Left lung (tissue), 10 donors: ENCODE measurements around the gene S100A6. TPM values are rescaled to one million over a fixed set of nuclear protein-coding genes. Genes with fewer than 3 reads are reported as not detected.
A peak's percentile ranks its signal among the peaks of the same experiment; 100 is the strongest.

ENCODE experiments used
- ATAC-seq: fragments of 200-7000 bp; cut with Tn5 transposase; one replicate; pipeline ENCODE4 v1.9.1; 2020; ENCODE audit warnings: moderate library complexity
- DNase-seq, 4 donors: peaks; one replicate each; pipeline ENCODE4 v3.0.0-alpha.2; 2013 to 2020
- H3K27ac ChIP-seq, 2 donors: fragments of 200-600 bp; sonication (generic) in 1 of 2; one replicate each; pipeline versions ENCODE4 v1.5.0 to v1.8.0; 2020 to 2021
- H3K27me3 ChIP-seq, 2 donors: fragments of 200-600 bp; sonication (generic) in 1 of 2; one replicate each; pipeline versions ENCODE4 v1.5.0 to v1.8.0; 2020 to 2021
- H3K36me3 ChIP-seq, 2 donors: fragments of 200-600 bp; sonication (generic) in 1 of 2; one replicate each; pipeline versions ENCODE4 v1.5.0 to v1.8.0; 2020 to 2021
- H3K4me1 ChIP-seq, 2 donors: fragments of 200-600 bp; one replicate each; pipeline ENCODE4 v1.8.0; 2021
- H3K4me3 ChIP-seq, 2 donors: fragments of 200-600 bp; sonication (generic) in 1 of 2; one replicate each; pipeline versions ENCODE4 v1.5.0 to v1.8.0; 2020 to 2021; ENCODE audit warnings: mild to moderate bottlenecking in 1 of 2
- H3K9me3 ChIP-seq, 2 donors: fragments of 200-600 bp; sonication (generic) in 1 of 2; one replicate each; pipeline versions ENCODE4 v1.5.0 to v1.8.0; 2020 to 2021
- intact Hi-C, 2 donors: fragments of 100-400 bp; cut with DNase I; formaldehyde crosslinking; loops; one replicate each; pipeline versions ENCODE4 v1.11.2 to v1.14.2; 2022
- polyA plus RNA-seq, 6 donors: library from polyadenylated mRNA; unstranded; fragments of 120-200 nt; gene quantifications; one replicate each; pipeline ENCODE4 v1.2.1, GENCODE V29; 2013; ENCODE audit not compliant: insufficient read length in 6 of 6
- total RNA-seq, 2 donors: library from RNA; stranded (reverse); fragmentation: NEBNext Ultra II Directional; extraction: Animal tissue kit (Norgen Biotek cat#: 25700); gene quantifications; one replicate each; pipeline ENCODE4 v1.2.1, GENCODE V29; 2021
- TF ChIP-seq, protein P1 (sequence below), 2 donors: fragments of 200-600 bp; sonication (generic) in 1 of 2; IDR thresholded peaks; one replicate each; pipeline versions ENCODE4 v1.5.0 to v1.8.0; 2021; ENCODE audit warnings: antibody characterized with exemption in 2 of 2
- donor health status: DM: no; HTN: yes; CAD: no.
- donor health status: DM: no; HTN: no; CAD: no.

S100A6 gene
- total and polyA plus RNA-seq, 8 donors: 156 to 1,797 (median 210) TPM

GRCh38 chr1:153568367-153569099 is 32.7 kb upstream of the S100A6 start:
- peaks cover 37 to 77% of the 10 kb centered on the region in 2 donors for H3K4me1 ChIP-seq
- peak overlapping the region; percentile 95 to 98 for H3K27ac ChIP-seq
- H3K27me3 ChIP-seq: no peaks in the 10 kb centered on the region
- H3K36me3 ChIP-seq: no peaks in the 10 kb centered on the region
- TF ChIP-seq, protein P1, sequence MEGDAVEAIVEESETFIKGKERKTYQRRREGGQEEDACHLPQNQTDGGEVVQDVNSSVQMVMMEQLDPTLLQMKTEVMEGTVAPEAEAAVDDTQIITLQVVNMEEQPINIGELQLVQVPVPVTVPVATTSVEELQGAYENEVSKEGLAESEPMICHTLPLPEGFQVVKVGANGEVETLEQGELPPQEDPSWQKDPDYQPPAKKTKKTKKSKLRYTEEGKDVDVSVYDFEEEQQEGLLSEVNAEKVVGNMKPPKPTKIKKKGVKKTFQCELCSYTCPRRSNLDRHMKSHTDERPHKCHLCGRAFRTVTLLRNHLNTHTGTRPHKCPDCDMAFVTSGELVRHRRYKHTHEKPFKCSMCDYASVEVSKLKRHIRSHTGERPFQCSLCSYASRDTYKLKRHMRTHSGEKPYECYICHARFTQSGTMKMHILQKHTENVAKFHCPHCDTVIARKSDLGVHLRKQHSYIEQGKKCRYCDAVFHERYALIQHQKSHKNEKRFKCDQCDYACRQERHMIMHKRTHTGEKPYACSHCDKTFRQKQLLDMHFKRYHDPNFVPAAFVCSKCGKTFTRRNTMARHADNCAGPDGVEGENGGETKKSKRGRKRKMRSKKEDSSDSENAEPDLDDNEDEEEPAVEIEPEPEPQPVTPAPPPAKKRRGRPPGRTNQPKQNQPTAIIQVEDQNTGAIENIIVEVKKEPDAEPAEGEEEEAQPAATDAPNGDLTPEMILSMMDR (IDR thresholded peaks at IDR 0.05): peak; percentile 98
- peak; percentile 45 for ATAC-seq
- H3K4me3 ChIP-seq: peak overlapping the region in 1 of 2 donors; percentile 17
- DNase-seq: peak; percentile 76 to 96 (median 88)
- no peaks in the 10 kb centered on the region for H3K9me3 ChIP-seq
- intact Hi-C loops: loop anchor here (5.0 to 10.0 kb wide), 3 partner anchors 36 to 56 kb away; no protein-coding TSS in a partner anchor

DNA sequence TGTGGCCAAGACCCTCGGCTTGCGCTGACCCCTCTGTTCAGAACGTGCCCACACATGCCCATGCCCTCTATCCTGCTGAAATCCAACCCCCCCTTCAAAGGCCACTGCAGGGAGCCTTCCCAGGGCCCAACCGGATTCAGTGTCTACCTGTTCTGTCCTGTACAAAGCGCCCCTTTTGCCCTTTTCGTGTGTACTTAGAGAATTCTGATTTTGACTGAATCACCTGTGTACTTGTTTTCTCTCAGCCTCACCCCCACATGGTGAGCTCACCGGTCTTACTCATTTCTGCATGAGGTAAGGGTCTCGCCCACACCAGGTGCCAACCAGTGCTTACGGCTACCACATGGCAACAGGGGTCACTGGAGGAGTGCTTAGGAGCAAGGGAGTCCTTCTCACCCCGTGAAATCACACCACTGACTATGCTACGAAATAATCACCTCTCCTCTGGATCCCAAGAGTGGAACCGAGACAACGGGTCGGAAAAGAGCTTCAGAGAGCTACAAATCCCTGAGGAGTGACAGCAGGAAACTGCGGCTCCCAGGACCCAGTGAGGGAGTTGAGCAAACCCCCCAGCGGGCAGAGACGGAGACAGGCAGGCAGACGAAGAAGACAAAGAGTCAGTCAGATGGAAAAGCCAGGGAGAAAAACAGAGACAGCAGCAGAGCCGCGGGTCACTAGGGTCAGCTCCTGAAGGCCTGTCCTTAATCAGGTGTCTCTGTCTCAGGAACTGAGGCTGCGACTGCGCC is 32.0 kb upstream of the S100A6 start:
- intact Hi-C loops: loop anchor here (5.0 to 10.0 kb wide), 3 partner anchors 35 to 55 kb away; no protein-coding TSS in a partner anchor
- Histone ChIP-seq H3K36me3 (no peaks in the 10 kb centered on the region), H3K9me3 (no peaks in the 10 kb centered on the region), H3K4me3 (peak overlapping the region in 1 of 2 donors; percentile 17), H3K27me3 (no peaks in the 10 kb centered on the region), H3K27ac (peak overlapping the region; percentile 95 to 98), H3K4me1 (peaks cover 35 to 72% of the 10 kb centered on the region in 2 donors)
- TF ChIP-seq, protein P1 (IDR thresholded peaks at IDR 0.05): no peak
- ATAC-seq: no peak
- DNase-seq: no peak

- Histone ChIP-seq H3K27me3 (no peaks in the 10 kb centered on the region), H3K27ac (peak overlapping the region; percentile 95 to 98), H3K4me3 (peak overlapping the region in 1 of 2 donors; percentile 18), H3K4me1 (peaks cover 33 to 61% of the 10 kb centered on the region in 2 donors), H3K36me3 (no peaks in the 10 kb centered on the region), H3K9me3 (no peaks in the 10 kb centered on the region)
- intact Hi-C loops: loop anchor here (5.0 to 10.0 kb wide), 3 partner anchors 34 to 54 kb away; no protein-coding TSS in a partner anchor
- ATAC-seq: peak; percentile 89
- peak; percentile 36 to 99 (median 91) for DNase-seq
- TF ChIP-seq, protein P1 (IDR thresholded peaks at IDR 0.05): peak in 1 of 2 donors; percentile 19
Observed at GRCh38 chr1:153566414-153567371, 30.9 kb upstream of the S100A6 start.

DNA sequence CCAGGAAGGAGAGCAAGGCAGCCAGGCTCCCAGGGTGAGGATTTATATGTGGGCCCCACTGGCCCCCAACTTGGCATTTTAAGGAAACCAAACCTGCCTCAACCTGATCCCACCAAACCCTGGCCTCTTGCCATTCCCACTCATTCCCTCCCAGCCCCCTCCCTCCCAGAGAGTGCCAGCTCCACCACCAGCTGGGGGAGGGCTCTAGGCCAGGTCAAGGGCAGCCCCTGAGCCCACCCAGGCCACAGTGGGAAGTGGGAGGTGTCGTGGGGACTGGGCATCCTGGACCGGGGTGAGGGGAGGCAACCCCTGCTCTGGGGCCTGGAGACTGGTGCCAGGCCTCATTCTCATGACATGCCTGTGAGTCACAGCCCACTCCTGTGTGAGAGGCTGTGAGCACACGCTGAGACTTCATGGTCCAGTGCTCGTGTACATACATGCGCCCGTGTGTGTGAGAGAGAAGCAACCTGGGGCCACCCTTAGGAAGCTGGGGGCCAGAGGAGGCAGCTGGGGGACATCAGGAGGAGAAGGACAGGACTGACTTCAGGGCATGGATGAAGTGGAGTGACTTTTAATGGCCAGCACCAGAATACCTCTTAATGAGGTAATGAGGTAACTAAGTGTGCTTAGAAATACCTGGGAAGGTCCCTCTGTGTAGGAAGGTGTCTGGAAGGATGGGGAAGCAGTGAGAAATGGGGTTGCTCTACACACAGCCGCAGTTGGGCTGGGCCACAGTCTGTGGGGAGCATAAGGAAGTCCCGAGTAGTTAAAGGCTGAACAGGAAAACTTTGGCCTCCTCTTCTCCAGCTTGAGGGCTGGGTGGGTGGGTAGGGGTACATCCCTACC is 30.0 kb upstream of the S100A6 start, which contains the start of gene S100A2:
Gene S100A2 (minus strand): TSS at position 316 of the 846 bp plus-strand sequence. CDS start 1,967 bp downstream, outside the sequence.
- Histone ChIP-seq H3K4me3 (peak within 1 kb of the TSS in 1 of 2 donors; percentile 18), H3K27ac (peak within 1 kb of the TSS; percentile 95 to 98), H3K9me3 (no peaks in the 10 kb centered on the region), H3K36me3 (no peaks in the 10 kb centered on the region), H3K27me3 (no peaks in the 10 kb centered on the region), H3K4me1 (peaks cover 33 to 58% of the 10 kb centered on the region in 2 donors)
- ATAC-seq (peak; percentile 70), DNase-seq (peak in 3 of 4 donors; percentile 29 to 89 (median 81))
- TF ChIP-seq, protein P1 (IDR thresholded peaks at IDR 0.05): no peak
- intact Hi-C loops: loop anchor here (5.0 to 10.0 kb wide), 3 partner anchors 33 to 53 kb away; no protein-coding TSS in a partner anchor
